HG03439 (cell line): ENCODE data around the gene LDB3.
"Not testable (repeated sequence)": the region's sequence is repeated elsewhere in the genome, so short reads cannot be mapped to it uniquely, and the experiment has no call there.

Experiments
- ATAC-seq: cut with Tn5 transposase; IDR thresholded peaks from one replicate; pipeline ENCODE4 v1.9.1; 2021; ENCODE audit warnings: mild to moderate bottlenecking, moderate library complexity; ENCODE audit not compliant: unreplicated experiment

The LDB3 gene

GRCh38 chr10:86727470-86727869 lies 59.2 kb downstream of the LDB3 start:
- ATAC-seq = no peak

- no peak for ATAC-seq
These were observed 59.7 kb downstream of the LDB3 start for GRCh38 chr10:86728056-86728455.

GRCh38 chr10:86729677-86730076 lies 61.4 kb downstream of the LDB3 start:
- ATAC-seq = no peak

GRCh38 chr10:86730227-86730626 lies 61.9 kb downstream of the LDB3 start:
- no peak for ATAC-seq

- ATAC-seq = no peak
These were observed 64.5 kb downstream of the LDB3 start for GRCh38 chr10:86732771-86733170.

GRCh38 chr10:86733260-86733671 lies 65.0 kb downstream of the LDB3 start:
- ATAC-seq = no peak

- ATAC-seq = no peak
These were observed 66.1 kb downstream of the LDB3 start for GRCh38 chr10:86734207-86734988.

- not testable (repeated sequence) for ATAC-seq
These were observed 67.0 kb downstream of the LDB3 start for GRCh38 chr10:86735278-86735677.

- no peak for ATAC-seq
These were observed 73.9 kb downstream of the LDB3 start for GRCh38 chr10:86742230-86742629.

- no peak for ATAC-seq
These were observed 75.9 kb downstream of the LDB3 start for GRCh38 chr10:86744067-86744725.

- ATAC-seq = no peak
These were observed 79.7 kb downstream of the LDB3 start for GRCh38 chr10:86747796-86748581.

- ATAC-seq = no peak
These were observed 81.5 kb downstream of the LDB3 start for GRCh38 chr10:86749854-86750253.

GRCh38 chr10:86751477-86751876 lies 83.2 kb downstream of the LDB3 start:
- no peak for ATAC-seq

- ATAC-seq = no peak
These were observed 84.0 kb downstream of the LDB3 start for GRCh38 chr10:86752311-86752710.

GRCh38 chr10:86753051-86753450 lies 84.7 kb downstream of the LDB3 start:
- ATAC-seq = no peak

- no peak for ATAC-seq
These were observed 85.5 kb downstream of the LDB3 start for GRCh38 chr10:86753638-86754434.

- no peak for ATAC-seq
These were observed 87.1 kb downstream of the LDB3 start for GRCh38 chr10:86755454-86755739.

GRCh38 chr10:86755740-86756510 lies 87.6 kb downstream of the LDB3 start:
- peak; percentile 77 for ATAC-seq

- ATAC-seq = peak; percentile 34
These were observed 88.3 kb downstream of the LDB3 start, which contains the start of gene BMPR1A for GRCh38 chr10:86756511-86757112. Gene BMPR1A (plus strand): TSS chr10:86756619. CDS start chr10:86876019, 119,400 bp downstream.
